Measurements from ENCODE around the gene NCAN.

NCAN gene

DNA sequence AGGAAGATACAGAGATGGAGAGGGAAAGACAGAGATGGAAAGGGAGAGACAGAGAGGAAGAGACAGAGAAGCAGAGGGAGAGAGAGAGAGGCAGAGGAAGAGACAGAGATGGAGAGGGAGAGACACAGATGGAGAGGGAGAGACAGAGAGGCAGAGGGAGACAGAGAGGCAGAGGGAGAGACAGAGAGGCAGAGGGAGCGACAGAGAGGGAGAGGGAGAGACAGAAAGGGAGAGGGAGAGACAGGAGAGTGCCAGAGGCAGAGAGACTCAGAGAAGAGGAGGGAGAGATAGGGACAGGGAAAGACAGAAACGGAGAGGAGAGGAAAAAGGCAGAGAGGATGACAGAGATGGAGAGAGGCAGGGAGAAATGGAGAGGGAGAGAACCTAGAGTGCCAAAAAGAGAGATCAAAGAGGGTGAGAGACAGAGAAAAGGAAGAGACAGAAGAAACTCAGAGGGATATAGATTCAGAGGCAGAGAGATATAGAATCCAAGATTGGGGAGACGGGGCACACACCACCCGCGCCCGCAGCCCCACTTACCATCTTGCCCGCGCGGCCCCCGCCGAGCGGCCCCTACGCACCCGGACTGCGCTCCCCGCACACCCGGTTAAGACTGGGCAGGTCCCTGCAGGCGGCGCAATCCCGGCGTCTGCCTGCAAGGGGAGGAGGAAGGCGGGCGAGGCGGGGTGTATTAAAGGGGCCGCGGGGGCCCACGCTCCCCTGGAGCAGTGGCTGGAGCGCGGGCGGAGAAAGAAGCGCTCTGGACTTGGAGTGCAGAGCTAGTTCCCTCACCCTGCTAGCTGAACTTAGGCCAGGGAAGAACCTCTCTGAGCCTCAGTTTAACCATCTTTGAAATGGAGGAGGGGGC lies 50.7 kb downstream of the NCAN start:
- DNase-seq: no peak

DNA sequence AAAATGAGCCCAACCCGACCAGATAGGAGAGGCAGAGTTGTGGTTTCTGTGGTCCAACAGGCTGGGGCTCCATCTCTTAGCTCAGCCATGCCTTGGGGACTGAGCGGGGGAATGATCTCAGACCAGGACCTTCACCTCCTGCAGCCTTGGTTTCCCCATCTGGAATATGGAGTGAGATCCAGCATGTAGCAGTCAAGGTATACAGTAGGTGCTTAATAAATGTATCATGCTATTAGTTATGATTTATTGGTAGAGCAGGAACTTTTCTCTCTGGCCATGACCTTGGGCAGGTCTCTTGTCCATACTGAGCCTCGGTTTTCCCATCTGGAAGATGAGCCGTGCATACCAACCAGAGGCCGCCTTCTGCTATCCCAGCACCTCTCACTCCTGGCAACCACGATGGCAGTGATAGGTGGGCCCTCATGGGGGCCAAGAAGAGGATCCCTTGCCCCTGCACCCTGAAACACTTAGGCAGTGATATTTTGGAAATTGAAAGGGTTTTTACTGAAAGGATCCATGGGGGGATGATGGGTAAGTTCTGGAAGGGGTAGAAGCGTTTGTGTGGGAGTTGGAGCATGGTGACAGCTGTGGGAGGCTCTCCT lies 52.2 kb downstream of the NCAN start:
- DNase-seq: no peak

DNA sequence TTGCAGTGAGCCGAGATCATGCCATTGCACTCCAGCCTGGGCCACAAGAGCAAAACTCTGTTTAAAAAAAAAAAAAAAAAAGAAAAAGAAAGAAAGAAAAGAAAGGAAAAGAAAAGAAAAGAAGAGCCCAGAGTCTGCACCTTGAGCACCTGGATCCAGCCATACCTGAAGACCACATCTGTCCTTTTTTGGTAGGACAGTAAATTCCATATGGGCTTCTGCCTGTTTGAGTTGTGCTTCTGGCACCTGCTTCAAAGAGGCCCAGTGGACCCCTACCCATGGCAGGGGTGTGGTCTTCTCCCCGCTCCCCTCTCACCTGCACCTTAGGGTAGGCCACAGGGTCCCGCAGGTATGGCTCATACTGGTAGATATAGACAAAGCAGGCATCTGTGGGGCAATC lies 55.5 kb downstream of the NCAN start:
- DNase-seq: no peak

DNA sequence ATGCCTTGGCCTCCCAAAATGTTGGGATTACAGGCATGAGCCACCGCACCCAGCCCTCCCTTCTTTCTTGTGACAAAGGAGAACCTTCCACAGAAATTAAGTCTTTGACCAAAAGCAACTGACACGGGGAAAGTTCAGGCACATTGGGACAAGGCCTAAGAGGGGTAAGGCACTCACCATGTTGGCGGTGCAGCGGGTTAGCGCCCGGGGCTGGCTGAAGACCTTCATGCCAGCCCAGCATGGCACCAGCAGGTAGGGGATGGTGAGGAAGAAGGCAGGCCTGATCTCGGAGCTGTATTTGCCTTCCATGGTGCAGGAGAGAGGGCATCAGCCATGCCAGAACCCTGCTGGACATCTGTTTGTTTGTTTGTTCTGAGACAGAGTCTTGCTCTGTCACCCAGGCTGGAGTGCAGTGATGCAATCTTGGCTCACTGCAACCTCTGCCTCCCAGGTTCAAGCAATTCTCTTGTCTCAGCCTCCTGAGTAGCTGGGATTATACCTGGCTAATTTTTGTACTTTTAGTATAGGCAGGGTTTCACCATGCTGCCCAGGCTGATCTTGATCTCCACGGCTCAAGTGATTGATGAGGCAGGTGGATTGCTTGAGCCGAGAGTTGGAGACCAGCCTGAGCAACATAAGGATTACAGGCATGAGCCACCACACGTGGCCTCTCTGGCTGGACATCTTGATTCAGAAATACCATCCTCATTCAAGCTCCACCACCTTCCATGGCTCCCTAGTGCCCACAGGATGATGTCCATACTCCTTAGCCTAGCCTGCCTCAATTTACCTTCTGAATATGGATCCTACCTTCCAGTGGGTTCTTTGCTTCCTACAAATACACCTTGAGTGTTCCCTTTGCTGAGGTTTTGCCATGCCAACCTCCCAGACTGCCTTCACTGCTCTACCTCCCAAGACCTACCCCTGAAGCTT lies 57.0 kb downstream of the NCAN start:
- DNase-seq: no peak

DNA sequence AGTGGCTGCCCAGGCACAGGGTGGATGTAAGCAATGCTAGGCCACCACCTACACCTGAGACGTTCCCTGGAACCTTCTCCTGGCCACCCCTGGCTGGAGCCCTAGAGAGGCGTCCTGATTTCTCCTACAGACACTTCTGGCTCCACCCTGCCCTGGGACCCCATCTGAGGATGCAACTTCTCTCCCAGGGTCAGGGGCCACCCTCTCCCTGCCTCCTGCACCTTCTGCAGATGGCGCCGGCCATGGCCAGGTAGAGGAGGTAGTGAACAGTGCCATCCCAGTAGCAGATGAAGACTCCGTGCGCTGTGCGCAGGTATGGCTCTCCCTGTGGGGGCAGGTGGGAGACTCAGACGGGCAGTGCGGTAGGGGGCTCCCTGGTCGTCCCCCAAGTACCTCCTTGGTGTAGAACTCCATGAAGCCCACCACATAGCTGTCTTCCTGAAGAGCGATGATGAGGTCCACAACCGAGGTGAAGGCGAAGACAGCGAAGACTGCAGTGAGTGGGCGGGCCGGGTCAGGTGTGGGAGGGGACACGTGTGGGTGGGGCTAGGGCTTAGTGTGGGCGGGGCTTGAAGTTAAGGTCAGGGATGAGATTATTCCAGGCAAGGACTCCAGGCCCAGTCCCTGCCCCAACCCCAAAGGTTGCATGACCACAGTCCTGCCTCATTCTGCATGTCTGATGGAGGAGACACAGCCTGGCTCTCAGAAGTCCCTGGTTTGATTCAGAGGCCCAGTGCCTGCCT lies 58.4 kb downstream of the NCAN start:
- no peak for DNase-seq

- no peak for DNase-seq
These were observed 59.2 kb downstream of the NCAN start for GRCh38 chr19:19270749-19271571.

DNA sequence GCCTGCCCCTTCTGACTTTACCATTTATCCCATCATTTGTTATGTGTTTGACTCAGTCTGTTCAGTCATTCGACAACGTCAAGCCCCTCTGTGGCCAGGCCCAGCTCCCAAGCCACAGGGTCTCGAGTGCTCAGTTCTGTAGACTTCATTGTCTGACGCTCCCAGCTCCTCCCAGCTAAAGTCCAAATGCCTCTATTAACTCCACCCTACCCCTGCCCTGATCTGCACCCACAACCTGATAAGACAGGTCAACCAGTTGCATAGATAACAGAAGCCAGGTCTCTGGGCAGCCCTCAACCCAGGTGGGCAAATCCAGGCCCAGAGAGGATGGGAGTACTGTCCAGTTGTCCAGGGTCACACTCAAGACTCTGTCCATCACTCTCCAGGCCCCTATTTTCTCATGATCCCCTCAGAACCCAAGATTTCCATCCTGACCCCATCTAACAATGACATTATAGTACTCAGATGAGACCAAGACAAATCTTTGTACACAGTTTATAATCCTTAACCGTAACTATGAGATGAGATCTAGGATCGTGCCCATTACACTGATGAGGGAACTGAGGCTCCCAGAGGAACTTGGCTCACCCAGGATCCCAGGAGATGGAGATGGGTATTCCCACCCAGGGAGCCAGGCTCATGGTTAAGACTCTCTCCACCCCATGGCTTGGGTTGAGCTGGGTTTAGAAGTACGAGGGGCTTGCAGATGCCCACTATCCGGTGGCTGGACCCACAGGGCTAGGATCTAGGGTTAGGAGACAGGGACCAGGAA lies 60.3 kb downstream of the NCAN start:
- DNase-seq: no peak

DNA sequence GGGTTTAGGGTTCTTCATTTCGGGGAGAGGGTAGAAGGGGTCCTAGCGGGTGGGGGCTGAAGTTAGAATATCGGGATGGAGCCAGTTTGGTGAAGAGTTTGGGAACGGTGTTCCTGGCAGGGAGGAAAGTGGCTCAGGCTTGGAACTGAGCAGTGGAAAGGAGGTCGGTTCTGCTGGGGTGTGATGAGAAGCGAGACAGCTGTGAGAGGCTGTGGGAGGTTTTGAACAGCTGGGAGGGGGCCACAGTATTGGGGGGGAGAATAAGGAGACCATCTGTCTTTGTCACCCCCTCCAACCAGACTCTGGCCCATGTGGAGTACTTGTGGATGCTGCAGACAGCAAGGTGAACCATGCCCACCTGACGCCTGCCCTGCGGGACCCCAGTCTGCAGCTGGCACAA lies 62.4 kb downstream of the NCAN start:
- DNase-seq: no peak

DNA sequence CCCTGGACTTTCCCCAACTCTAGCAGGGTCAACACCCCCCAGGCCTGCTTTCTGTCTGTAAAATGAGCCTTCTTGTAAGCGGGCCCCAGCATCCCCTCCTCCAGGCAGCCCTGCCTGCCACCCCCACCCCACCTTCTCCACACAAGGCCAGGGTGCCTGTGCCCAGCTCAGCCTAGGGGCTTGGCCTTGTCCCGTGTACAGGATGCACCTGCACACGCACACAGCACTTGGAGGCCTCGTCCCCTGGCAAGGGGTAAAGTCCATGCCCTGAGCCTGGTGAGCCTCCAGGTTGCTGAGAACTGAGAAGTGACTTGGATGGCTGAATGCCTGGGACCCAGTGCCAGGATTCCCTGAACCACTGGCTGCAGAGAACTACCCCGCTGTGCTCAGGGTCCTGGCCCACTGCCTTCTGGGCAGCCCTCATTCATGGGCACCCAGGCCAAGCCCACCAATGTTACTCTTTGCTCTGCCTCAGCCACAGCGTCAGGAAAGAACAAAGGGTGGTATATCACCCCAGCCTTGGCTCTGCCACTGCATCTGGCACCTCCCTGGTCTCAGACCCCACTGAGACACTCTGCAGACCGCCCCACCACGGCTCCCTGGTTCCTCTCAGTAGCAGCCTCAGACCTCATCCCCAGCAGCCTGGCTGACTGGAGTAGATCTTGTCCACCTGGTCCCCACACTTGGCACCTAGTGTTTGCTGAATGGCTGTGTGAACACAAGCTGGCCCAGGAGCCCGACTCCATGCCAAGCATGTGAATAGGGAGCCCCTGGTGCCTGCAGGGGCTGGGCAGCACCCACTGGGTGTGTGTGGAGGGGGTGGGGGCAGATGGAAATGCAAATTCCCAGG lies 63.2 kb downstream of the NCAN start:
- no peak for DNase-seq

GRCh38 chr19:19276386-19276785 lies 64.6 kb downstream of the NCAN start:
- DNase-seq: no peak

DNA sequence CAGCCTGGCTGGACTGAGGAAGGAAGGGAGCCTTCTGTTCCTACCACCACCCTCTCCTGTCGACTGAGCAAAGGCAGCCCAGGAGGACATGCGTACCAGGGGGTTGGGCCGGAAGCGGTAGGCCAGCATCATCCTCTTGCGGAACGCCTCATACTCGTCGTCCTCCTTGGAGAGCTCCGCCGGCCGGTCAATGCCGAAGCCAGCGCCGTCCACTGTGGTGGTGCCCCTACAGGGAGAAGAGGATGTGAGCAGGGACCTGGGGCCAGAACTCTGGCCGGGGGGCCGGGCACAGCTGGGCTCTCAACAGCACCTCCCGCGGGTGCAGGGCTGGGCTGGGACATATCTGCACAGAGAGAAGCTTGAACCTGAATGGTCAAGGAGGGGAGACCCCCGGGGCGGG lies 65.1 kb downstream of the NCAN start:
- no peak for DNase-seq

DNA sequence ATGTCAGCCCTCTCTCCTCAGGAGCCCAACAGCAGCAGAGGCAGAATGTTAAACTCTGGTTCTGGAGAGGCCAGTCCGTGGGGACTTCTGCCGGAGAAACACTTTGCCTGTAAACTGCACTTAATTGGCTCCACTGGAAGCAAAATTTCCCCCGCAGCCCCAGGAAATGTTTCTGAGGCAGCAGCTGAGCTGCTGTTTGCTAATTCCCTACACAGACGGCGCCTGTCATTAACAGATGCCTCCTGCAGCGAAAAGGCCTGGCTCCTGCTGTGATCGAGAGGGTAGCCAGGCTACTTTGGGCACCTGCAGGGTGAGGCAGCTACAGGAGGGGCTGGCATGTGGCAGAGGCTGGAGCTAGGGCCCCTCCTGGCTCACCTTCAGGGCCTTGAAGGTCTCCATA lies 66.6 kb downstream of the NCAN start:
- DNase-seq: peak; percentile 91

DNA sequence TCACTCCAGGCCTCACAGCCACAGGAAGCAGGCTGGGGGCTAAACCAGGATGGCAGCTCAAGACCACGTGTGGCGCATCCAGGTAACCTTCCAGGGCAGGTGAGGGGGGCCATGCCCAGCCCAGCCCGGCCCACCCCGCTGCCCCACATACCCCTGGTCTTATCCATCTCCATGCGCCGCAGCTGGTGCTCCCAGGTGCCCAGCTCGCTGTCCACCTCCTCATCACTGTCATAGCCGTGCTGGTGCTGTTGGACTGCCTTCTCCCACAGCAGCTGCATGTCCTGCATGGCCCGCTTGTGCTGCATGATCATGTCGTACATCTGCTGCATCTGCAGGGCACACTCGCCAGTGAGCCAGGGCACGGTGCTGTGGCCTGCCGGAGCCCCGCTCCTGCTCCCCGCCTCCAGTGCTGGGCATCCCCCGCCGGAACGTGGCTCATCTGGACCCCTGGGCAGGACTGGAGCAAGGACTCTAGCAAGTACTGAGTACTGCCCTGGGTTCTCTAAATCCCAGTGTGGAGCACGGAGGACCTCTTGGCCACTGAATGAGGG lies 67.4 kb downstream of the NCAN start:
- no peak for DNase-seq

GRCh38 chr19:19279853-19280252 lies 68.1 kb downstream of the NCAN start:
- no peak for DNase-seq

DNA sequence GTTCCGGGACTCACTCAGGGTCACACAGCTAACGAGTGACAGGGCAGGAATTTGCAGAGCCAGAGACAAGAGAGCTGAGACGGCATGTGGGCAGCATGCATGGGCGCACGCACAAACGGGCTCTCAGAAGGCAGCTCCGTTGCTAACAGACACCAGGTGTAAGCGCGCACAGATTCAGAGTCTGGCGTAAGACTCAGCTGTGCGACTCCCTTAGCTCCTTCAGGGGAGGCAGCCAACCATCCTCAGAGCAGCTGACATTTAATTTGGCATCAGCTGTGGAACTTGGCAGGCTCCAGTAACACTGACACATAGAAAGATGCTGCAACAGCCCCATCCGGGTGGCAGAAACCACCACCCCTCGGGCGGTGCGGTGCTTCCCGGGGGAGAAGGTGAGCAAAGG lies 68.8 kb downstream of the NCAN start:
- no peak for DNase-seq

DNA sequence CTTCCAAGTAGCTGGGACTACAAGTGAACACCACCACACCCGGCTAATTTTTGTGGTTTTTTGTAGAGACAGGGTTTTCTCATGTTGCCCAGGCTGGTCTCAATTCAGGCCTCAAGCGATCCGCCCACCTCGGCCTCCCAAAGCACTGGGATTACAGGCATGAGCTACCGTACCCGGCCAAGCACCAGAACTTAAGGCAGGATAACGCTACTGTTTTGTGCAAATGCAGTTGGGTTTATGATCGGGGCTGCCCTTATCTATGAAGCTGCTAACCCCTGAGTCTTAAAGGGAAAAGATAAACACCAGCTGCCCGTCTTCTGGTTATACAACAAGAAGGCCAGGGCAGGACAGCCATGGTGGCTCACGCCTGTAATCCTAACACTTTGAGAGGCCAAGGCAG lies 73.9 kb downstream of the NCAN start:
- no peak for DNase-seq

DNA sequence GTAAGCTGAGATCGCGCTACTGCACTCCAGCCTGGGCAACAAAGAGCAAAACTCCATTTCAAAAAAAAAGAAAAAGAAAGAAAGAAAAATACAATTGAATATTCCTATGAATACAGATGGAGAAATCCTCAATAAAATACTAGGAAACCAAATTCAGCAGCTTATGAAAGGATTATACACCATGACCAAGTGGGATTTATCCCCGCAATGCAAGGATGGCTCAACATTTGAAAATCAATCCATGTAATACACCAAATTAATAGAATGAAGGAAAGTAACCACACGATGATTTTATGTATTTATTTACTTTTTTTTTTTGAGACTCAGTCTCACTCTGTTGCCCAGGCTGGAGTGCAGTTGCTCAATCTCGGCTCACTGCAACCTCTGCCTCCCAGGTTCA lies 80.8 kb downstream of the NCAN start:
- DNase-seq: no peak

- no peak for DNase-seq
These were observed 83.2 kb downstream of the NCAN start for GRCh38 chr19:19294914-19295313.

GRCh38 chr19:19296953-19297689 lies 85.4 kb downstream of the NCAN start:
- no peak for DNase-seq
